Neuronal stem cell (in vitro differentiated cells): ENCODE measurements around the gene TSHR.

Experiments
- DNase-seq: peaks from one replicate; pipeline ENCODE4 v3.0.0-alpha.2; 2013; ENCODE audit warnings: low spot score
- H2AFZ ChIP-seq: one replicate; pipeline ENCODE4 v1.6.1; 2013; ENCODE audit warnings: mild to moderate bottlenecking, low read length, inconsistent platforms
- H2AK5ac ChIP-seq: 2 replicates; pipeline ENCODE4 v1.6.1; 2013; ENCODE audit warnings: low read depth, mild to moderate bottlenecking, inconsistent platforms, low read length, moderate library complexity, mixed read lengths
- H2BK120ac ChIP-seq: 2 replicates; pipeline ENCODE4 v1.6.1; 2013; ENCODE audit warnings: low read depth, mild to moderate bottlenecking, inconsistent platforms, low read length, moderate library complexity, mixed read lengths
- H2BK12ac ChIP-seq: one replicate; pipeline ENCODE4 v1.6.1; 2013; ENCODE audit warnings: low read length, inconsistent platforms
- H2BK15ac ChIP-seq: 2 replicates; pipeline ENCODE4 v1.6.1; 2013; ENCODE audit warnings: mild to moderate bottlenecking, low read length, inconsistent platforms, mixed read lengths
- H2BK5ac ChIP-seq: one replicate; pipeline ENCODE4 v1.6.1; 2013; ENCODE audit warnings: inconsistent platforms, mild to moderate bottlenecking, low read length, moderate library complexity
- H3K14ac ChIP-seq: one replicate; pipeline ENCODE4 v1.6.1; 2013; ENCODE audit warnings: low read length, inconsistent platforms
- H3K18ac ChIP-seq: 2 replicates; pipeline ENCODE4 v1.6.1; 2013; ENCODE audit warnings: low read length, inconsistent platforms
- H3K23ac ChIP-seq: 2 replicates; pipeline ENCODE4 v1.6.1; 2013; ENCODE audit warnings: low read depth, mild to moderate bottlenecking, mixed read lengths, low read length, inconsistent platforms; ENCODE audit not compliant: poor library complexity
- H3K27ac ChIP-seq: replicated peaks from 3 replicates; pipeline ENCODE4 v1.5.1; 2013; ENCODE audit warnings: low read length, inconsistent platforms
- H3K27me3 ChIP-seq, 3 experiments: 2 replicates each; pipeline ENCODE4 v1.6.1; 2013; ENCODE audit warnings: low read length in 3 of 3, mild to moderate bottlenecking in 2 of 3, inconsistent platforms in 1 of 3, low read depth in 1 of 3, mixed read lengths in 1 of 3, moderate library complexity in 1 of 3; ENCODE audit not compliant: control insufficient read depth in 3 of 3, insufficient read depth in 3 of 3
- H3K36me3 ChIP-seq, 2 donors: replicated peaks in 1 of 2; 2 replicates each; pipeline ENCODE4 v1.6.1; 2013; ENCODE audit warnings: low read length in 2 of 2; ENCODE audit not compliant: control insufficient read depth in 2 of 2, insufficient read depth in 2 of 2
- H3K4ac ChIP-seq: 2 replicates; pipeline ENCODE4 v1.6.1; 2013; ENCODE audit warnings: inconsistent platforms, mild to moderate bottlenecking, low read length, moderate library complexity
- H3K4me1 ChIP-seq, 2 donors: 1 replicate in 1 of 2; 2 replicates in 1 of 2; pipeline ENCODE4 v1.6.1; 2013; ENCODE audit warnings: low read length in 2 of 2, low read depth in 1 of 2; ENCODE audit not compliant: control insufficient read depth in 2 of 2, insufficient read depth in 1 of 2
- H3K4me2 ChIP-seq: one replicate; pipeline ENCODE4 v1.6.1; 2013; ENCODE audit warnings: mild to moderate bottlenecking, low read length, inconsistent platforms; ENCODE audit not compliant: insufficient read depth, poor library complexity, severe bottlenecking
- H3K4me3 ChIP-seq, 2 donors: 2 replicates each; pipeline ENCODE4 v1.5.1; 2013; ENCODE audit warnings: low read length in 2 of 2, mild to moderate bottlenecking in 2 of 2, inconsistent platforms in 1 of 2, moderate library complexity in 1 of 2
- H3K79me1 ChIP-seq: one replicate; pipeline ENCODE4 v1.6.1; 2013; ENCODE audit warnings: low read depth, mild to moderate bottlenecking, inconsistent platforms, low read length, moderate library complexity
- H3K9ac ChIP-seq: one replicate; pipeline ENCODE4 v1.6.1; 2013; ENCODE audit warnings: mild to moderate bottlenecking, low read depth, low read length, inconsistent platforms; ENCODE audit not compliant: poor library complexity
- H3K9me3 ChIP-seq, 2 donors: replicated peaks in 1 of 2; 2 replicates each; pipeline versions ENCODE3 to v1.6.1; 2013; ENCODE audit warnings: low read length in 2 of 2, mild to moderate bottlenecking in 2 of 2, inconsistent platforms in 1 of 2, low read depth in 1 of 2, mixed read lengths in 1 of 2, moderate library complexity in 1 of 2; ENCODE audit not compliant: control insufficient read depth in 2 of 2, insufficient read depth in 1 of 2
- H4K8ac ChIP-seq: one replicate; pipeline ENCODE4 v1.6.1; 2013; ENCODE audit warnings: low read depth, mild to moderate bottlenecking, inconsistent platforms, low read length, moderate library complexity
- H4K91ac ChIP-seq: one replicate; pipeline ENCODE4 v1.6.1; 2013; ENCODE audit warnings: low read length, low read depth, mild to moderate bottlenecking, inconsistent platforms; ENCODE audit not compliant: poor library complexity
- WGBS, 2 donors: extraction: QIAGEN DNeasy Blood & Tissue Kit; methylation state at CpG; one replicate each; pipeline ENCODE4 v1.1.7; 2013; ENCODE audit warnings: missing lambda C conversion rate in 2 of 2, mixed read lengths in 1 of 2; ENCODE audit not compliant: insufficient read length in 2 of 2, insufficient replicate concordance in 1 of 2; ENCODE audit errors: extremely low coverage in 2 of 2; 5-methylcytosine and 5-hydroxymethylcytosine counted together

TSHR gene

DNA sequence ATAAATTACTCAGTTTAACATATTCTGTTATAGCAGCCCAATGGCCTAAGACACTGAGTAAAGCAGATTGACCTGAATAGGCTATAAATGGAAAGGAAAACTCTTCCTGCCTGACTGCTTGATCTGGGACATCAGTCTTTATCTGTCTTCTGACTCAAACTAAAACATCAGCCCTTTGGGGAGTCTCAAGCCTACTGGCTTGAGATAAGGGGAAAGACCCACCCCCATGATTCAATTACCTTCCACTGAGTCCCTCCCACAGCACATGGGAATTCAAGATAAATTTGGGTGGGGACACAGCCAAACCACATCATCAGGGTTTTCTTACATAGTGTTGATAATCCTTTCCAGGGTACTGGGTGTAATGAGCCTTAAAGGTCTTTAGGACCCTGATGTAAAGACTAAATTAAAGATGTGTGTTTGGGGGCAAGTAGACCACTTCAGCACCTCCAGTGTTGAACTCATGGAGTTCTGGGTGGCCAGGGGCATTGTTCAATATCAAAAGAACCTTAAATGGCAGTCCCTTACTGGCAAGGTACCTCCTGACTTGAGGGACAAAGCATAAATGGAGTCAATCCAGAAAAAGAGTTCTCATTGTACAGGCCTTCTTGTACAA lies 67.8 kb downstream of the TSHR start:
- Histone ChIP-seq H3K36me3 (no peaks in the 10 kb centered on the region), H3K14ac (no peak overlapping the region), H2BK120ac (no peak overlapping the region), H3K18ac (no peak overlapping the region), H3K4me3 (no peak overlapping the region), H2AK5ac (no peak overlapping the region), H3K4me2 (no peak overlapping the region), H4K91ac (no peak overlapping the region), H2BK15ac (no peak overlapping the region), H2AFZ (no peak overlapping the region), H3K9ac (no peak overlapping the region), H3K4me1 (no peaks in the 10 kb centered on the region), H3K9me3 (no peaks in the 10 kb centered on the region), H4K8ac (no peak overlapping the region), H3K27me3 (no peaks in the 10 kb centered on the region), H2BK5ac (no peak overlapping the region), H3K4ac (no peak overlapping the region), H3K23ac (no peak overlapping the region), H3K27ac (no peak overlapping the region), H2BK12ac (no peak overlapping the region), H3K79me1 (no peaks in the 10 kb centered on the region)
- no peak for DNase-seq

DNA sequence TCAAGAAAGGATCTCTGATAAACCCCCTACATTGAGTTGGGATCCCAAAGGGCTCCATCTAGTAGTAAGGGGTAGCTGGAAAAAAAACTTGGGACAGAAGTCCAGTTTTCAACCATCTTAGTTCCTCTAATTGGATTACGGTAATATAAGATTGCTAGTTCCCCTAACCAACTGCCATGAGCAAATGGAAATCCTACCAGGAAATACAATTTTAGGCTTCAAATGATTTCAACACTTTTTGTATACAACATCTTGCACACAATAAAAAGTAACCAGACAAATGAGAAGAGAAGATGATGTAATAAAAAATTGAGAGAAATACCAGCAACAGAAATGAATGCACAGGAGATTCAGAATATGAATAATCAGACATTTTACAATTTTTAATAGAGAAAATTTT lies 73.0 kb downstream of the TSHR start:
- WGBS, 2 donors, result no CpG with 5 or more reads among the region's 1 CpG
- Histone ChIP-seq H2AK5ac (no peak overlapping the region), H3K4me3 (no peak overlapping the region), H3K23ac (no peak overlapping the region), H3K4ac (no peak overlapping the region), H4K91ac (no peak overlapping the region), H3K27me3 (no peaks in the 10 kb centered on the region), H2BK120ac (no peak overlapping the region), H3K14ac (no peak overlapping the region), H3K18ac (no peak overlapping the region), H3K4me1 (no peaks in the 10 kb centered on the region), H4K8ac (no peak overlapping the region), H3K27ac (no peak overlapping the region), H3K9ac (no peak overlapping the region), H3K79me1 (no peaks in the 10 kb centered on the region), H2BK12ac (no peak overlapping the region), H3K4me2 (no peak overlapping the region), H3K36me3 (no peaks in the 10 kb centered on the region), H2BK5ac (no peak overlapping the region), H2BK15ac (no peak overlapping the region), H3K9me3 (no peaks in the 10 kb centered on the region), H2AFZ (no peak overlapping the region)
- no peak for DNase-seq

DNA sequence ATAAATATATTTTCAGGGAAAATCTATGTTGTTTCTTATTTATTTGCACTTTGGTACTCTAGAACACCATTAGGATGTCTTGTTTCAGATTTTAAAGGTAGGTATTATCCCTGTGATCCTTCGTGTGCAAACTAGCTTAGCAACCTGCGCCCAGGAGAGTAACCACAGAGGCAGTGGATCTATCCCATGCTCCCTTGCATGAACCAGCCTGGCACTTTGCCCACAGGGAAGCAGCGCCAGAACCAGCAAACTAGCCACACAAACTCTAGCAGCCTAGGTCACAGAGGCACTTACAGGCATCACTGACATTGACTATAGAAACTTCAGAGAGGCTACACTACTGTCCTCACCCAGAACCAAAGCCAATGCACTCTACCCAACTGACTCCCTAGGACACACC lies 76.1 kb downstream of the TSHR start:
- Histone ChIP-seq H2BK120ac (no peak overlapping the region), H4K91ac (no peak overlapping the region), H4K8ac (no peak overlapping the region), H2AFZ (no peak overlapping the region), H3K79me1 (no peaks in the 10 kb centered on the region), H2AK5ac (no peak overlapping the region), H3K9me3 (no peaks in the 10 kb centered on the region), H3K23ac (no peak overlapping the region), H3K4me1 (no peaks in the 10 kb centered on the region), H2BK12ac (no peak overlapping the region), H3K18ac (no peak overlapping the region), H3K4me2 (no peak overlapping the region), H3K14ac (no peak overlapping the region), H2BK5ac (no peak overlapping the region), H2BK15ac (no peak overlapping the region), H3K27me3 (no peaks in the 10 kb centered on the region), H3K9ac (no peak overlapping the region), H3K4me3 (no peak overlapping the region), H3K4ac (no peak overlapping the region), H3K36me3 (no peaks in the 10 kb centered on the region), H3K27ac (no peak overlapping the region)
- WGBS, 2 donors, result no CpG with 5 or more reads among the region's 3 CpGs
- no peak for DNase-seq

DNA sequence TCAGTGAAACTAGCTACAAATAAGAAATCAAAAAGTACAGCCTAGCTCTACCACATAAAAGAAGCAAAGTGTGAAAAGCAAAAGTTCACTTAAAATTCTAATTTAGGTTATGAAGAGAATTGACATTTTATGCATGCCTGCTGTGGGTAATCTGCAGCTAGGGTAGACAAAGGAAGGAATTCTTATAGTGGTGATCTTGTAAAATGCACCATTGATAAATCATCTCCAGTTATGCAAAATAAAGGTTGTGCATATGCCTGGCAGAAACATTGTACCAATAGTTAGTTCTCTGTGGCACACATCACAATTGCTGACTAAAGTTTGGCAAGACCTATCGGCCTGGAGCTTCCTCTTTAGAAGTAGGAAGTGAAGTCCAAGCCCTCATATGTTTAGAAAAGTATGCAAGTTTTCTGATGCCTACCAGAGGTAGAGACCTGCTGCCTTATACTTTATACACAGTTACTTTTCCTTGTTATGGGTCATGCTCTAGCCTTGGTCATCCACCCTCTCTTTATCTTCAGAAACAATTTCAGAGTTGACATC lies 78.3 kb downstream of the TSHR start:
- H3K18ac ChIP-seq, result no peak overlapping the region
- no peak overlapping the region for H2BK15ac ChIP-seq
- H3K4me2 ChIP-seq, result no peak overlapping the region
- no peak overlapping the region for H3K9ac ChIP-seq
- H3K79me1 ChIP-seq, result no peaks in the 10 kb centered on the region
- H2BK5ac ChIP-seq, result no peak overlapping the region
- H2BK120ac ChIP-seq, result no peak overlapping the region
- DNase-seq, result no peak
- no peak overlapping the region for H3K4ac ChIP-seq
- H2BK12ac ChIP-seq, result no peak overlapping the region
- H2AFZ ChIP-seq, result no peak overlapping the region
- H3K23ac ChIP-seq, result no peak overlapping the region
- no peaks in the 10 kb centered on the region for H3K36me3 ChIP-seq
- no peaks in the 10 kb centered on the region for H3K27me3 ChIP-seq
- no CpG with 5 or more reads among the region's 1 CpG for WGBS, 2 donors
- H3K9me3 ChIP-seq, result no peaks in the 10 kb centered on the region
- no peak overlapping the region for H4K8ac ChIP-seq
- no peak overlapping the region for H2AK5ac ChIP-seq
- no peak overlapping the region for H3K14ac ChIP-seq
- no peak overlapping the region for H4K91ac ChIP-seq
- no peaks in the 10 kb centered on the region for H3K4me1 ChIP-seq
- H3K4me3 ChIP-seq, result no peak overlapping the region
- no peak overlapping the region for H3K27ac ChIP-seq
